ENCODE results near the gene TBC1D22B. TPM values are rescaled to one million over a fixed set of nuclear protein-coding genes. Genes with fewer than 3 reads are reported as not detected.

Gene TBC1D22B
- polyA plus RNA-seq, 2 of the 4 experiments (the other 2 are of a cell fraction), result 5.7 to 6.4 TPM

GRCh38 chr6:37209461-37210205 lies 47.9 kb upstream of the TBC1D22B start:
- no peak for FAIRE-seq
- ChIA-PET POLR2A (interaction anchor here (0.6 kb wide), 1 partner anchor 192 kb away, joined by 3 read pairs; no protein-coding TSS in a partner anchor), CTCF (interaction anchor here (0.6 to 25.6 kb wide), 43 partner anchors 7 to 446 kb away, joined by 3 to 546 read pairs (median 4); partner anchors contain the start of genes C6orf89, FGD2 and PIM1)
- WGBS (ENCODE audit: missing lambda C conversion rate), result 69% methylated on average over 12 of the region's 12 CpGs
- no peaks in the 10 kb centered on the region for H3K9me3 ChIP-seq
- no peak for TF ChIP-seq TP53 (CRISPR knock-in tag; IDR thresholded peaks at IDR 0.05)
- no peak for TF ChIP-seq PBX3 (IDR thresholded peaks at IDR 0.05)
- TF ChIP-seq, protein P1, sequence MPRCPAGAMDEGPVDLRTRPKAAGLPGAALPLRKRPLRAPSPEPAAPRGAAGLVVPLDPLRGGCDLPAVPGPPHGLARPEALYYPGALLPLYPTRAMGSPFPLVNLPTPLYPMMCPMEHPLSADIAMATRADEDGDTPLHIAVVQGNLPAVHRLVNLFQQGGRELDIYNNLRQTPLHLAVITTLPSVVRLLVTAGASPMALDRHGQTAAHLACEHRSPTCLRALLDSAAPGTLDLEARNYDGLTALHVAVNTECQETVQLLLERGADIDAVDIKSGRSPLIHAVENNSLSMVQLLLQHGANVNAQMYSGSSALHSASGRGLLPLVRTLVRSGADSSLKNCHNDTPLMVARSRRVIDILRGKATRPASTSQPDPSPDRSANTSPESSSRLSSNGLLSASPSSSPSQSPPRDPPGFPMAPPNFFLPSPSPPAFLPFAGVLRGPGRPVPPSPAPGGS (IDR thresholded peaks at IDR 0.05), result no peak
- TF ChIP-seq HOXA7 (CRISPR knock-in tag; IDR thresholded peaks at IDR 0.05), result no peak
- TF ChIP-seq ZNF302 (CRISPR knock-in tag; IDR thresholded peaks at IDR 0.05), result no peak
- TF ChIP-seq MAZ (IDR thresholded peaks at IDR 0.05; ENCODE audit: borderline replicate concordance, low read depth, low read length), result no peak
- TF ChIP-seq RNF2 (IDR thresholded peaks at IDR 0.05; ENCODE audit: borderline replicate concordance, low read depth), result no peak
- TF ChIP-seq, protein P2, sequence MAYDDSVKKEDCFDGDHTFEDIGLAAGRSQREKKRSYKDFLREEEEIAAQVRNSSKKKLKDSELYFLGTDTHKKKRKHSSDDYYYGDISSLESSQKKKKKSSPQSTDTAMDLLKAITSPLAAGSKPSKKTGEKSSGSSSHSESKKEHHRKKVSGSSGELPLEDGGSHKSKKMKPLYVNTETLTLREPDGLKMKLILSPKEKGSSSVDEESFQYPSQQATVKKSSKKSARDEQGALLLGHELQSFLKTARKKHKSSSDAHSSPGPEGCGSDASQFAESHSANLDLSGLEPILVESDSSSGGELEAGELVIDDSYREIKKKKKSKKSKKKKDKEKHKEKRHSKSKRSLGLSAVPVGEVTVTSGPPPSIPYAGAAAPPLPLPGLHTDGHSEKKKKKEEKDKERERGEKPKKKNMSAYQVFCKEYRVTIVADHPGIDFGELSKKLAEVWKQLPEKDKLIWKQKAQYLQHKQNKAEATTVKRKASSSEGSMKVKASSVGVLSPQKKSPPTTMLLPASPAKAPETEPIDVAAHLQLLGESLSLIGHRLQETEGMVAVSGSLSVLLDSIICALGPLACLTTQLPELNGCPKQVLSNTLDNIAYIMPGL (CRISPR knock-in tag; IDR thresholded peaks at IDR 0.05; ENCODE audit: borderline replicate concordance), result no peak
- no peak for TF ChIP-seq POLR2AphosphoS2 (conservative IDR thresholded peaks at IDR 0.05; ENCODE audit: low read length)
- TF ChIP-seq, protein P3, sequence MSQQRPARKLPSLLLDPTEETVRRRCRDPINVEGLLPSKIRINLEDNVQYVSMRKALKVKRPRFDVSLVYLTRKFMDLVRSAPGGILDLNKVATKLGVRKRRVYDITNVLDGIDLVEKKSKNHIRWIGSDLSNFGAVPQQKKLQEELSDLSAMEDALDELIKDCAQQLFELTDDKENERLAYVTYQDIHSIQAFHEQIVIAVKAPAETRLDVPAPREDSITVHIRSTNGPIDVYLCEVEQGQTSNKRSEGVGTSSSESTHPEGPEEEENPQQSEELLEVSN (IDR thresholded peaks at IDR 0.05; ENCODE audit: borderline replicate concordance, low read depth), result no peak
- peaks cover 14% of the 10 kb centered on the region for H3K4me1 ChIP-seq
- no peak for DNase-seq (ENCODE audit: low read depth in 1 of 2, low spot score in 1 of 2)
- H3K27ac ChIP-seq, result peak overlapping the region in 1 of 2 experiments; percentile 50; a peak in 3 of 6 replicates
- no peak for ATAC-seq
- H3K4me3 ChIP-seq, result no peak overlapping the region
- no peak overlapping the region for H3K4me2 ChIP-seq

GRCh38 chr6:37210313-37210968 lies 47.1 kb upstream of the TBC1D22B start:
- peak overlapping the region in 1 of 2 experiments; percentile 51; a peak in 4 of 6 replicates for H3K27ac ChIP-seq
- no peaks in the 10 kb centered on the region for H3K9me3 ChIP-seq
- WGBS (ENCODE audit: missing lambda C conversion rate), result 68% methylated on average over 7 of the region's 7 CpGs
- ChIA-PET CTCF (interaction anchor here (0.6 to 25.6 kb wide), 41 partner anchors 8 to 447 kb away, joined by 3 to 546 read pairs (median 4); partner anchors contain the start of genes C6orf89, FGD2 and PIM1), POLR2A (interaction anchor here (0.6 kb wide), 1 partner anchor 192 kb away, joined by 3 read pairs; no protein-coding TSS in a partner anchor)
- H3K4me1 ChIP-seq, result peaks cover 6% of the 10 kb centered on the region; the same call in 2 of the 3 replicates
- no peak overlapping the region for H3K4me3 ChIP-seq
- DNase-seq (ENCODE audit: low read depth in 1 of 2, low spot score in 1 of 2) (peak; percentile 49 to 77), ATAC-seq (peak; percentile 89 to 90), FAIRE-seq (no peak)
- H3K4me2 ChIP-seq, result no peak overlapping the region
- TF ChIP-seq NFE2L2 (conservative IDR thresholded peaks at IDR 0.05; ENCODE audit: low read length) (no peak), CEBPB (IDR thresholded peaks at IDR 0.05) (no peak), ATOH8 (CRISPR knock-in tag; IDR thresholded peaks at IDR 0.05; ENCODE audit: low read depth) (no peak), HES2 (IDR thresholded peaks at IDR 0.05) (no peak), SMC3 (IDR thresholded peaks at IDR 0.05) (peak; percentile 90), RAD21 (conservative IDR thresholded peaks at IDR 0.05 in 1 of 2, IDR thresholded peaks at IDR 0.05 in 1 of 2) (peak; percentile 95), POLR2A (IDR thresholded peaks at IDR 0.05; ENCODE audit: low read length) (no peak)
- TF ChIP-seq, protein P4, sequence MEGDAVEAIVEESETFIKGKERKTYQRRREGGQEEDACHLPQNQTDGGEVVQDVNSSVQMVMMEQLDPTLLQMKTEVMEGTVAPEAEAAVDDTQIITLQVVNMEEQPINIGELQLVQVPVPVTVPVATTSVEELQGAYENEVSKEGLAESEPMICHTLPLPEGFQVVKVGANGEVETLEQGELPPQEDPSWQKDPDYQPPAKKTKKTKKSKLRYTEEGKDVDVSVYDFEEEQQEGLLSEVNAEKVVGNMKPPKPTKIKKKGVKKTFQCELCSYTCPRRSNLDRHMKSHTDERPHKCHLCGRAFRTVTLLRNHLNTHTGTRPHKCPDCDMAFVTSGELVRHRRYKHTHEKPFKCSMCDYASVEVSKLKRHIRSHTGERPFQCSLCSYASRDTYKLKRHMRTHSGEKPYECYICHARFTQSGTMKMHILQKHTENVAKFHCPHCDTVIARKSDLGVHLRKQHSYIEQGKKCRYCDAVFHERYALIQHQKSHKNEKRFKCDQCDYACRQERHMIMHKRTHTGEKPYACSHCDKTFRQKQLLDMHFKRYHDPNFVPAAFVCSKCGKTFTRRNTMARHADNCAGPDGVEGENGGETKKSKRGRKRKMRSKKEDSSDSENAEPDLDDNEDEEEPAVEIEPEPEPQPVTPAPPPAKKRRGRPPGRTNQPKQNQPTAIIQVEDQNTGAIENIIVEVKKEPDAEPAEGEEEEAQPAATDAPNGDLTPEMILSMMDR (IDR thresholded peaks at IDR 0.05), result peak; percentile 88
